CD4-positive, CD25-positive, alpha-beta regulatory T cell (primary cell): ENCODE data around the gene PSME4. TPM values are rescaled to one million over a fixed set of nuclear protein-coding genes. Genes with fewer than 3 reads are reported as not detected.
A peak's percentile ranks its signal among the peaks of the same experiment; 100 is the strongest.

Experiments used
- ATAC-seq, 2 donors: fragments of 150-1000 bp; cut with Tn5 transposase; one replicate each; pipeline ENCODE4 v1.10.0; 2021; ENCODE audit warnings: low read depth in 2 of 2, moderate number of reproducible peaks in 2 of 2, moderate library complexity in 1 of 2
- DNase-seq, 3 donors: peaks; one replicate each; pipeline versions ENCODE4 v3.0.0 to v3.0.0-alpha.2; 2012 to 2022; ENCODE audit warnings: mixed read lengths in 1 of 3
- H3K27ac ChIP-seq: one replicate; pipeline ENCODE4 v1.7.0; 2013; ENCODE audit warnings: mild to moderate bottlenecking, low read length; ENCODE audit not compliant: insufficient read depth, poor library complexity, severe bottlenecking
- H3K27me3 ChIP-seq: one replicate; pipeline ENCODE4 v1.7.0; 2013; ENCODE audit warnings: low read length; ENCODE audit not compliant: control insufficient read depth, insufficient read depth
- H3K36me3 ChIP-seq: one replicate; pipeline ENCODE4 v1.7.0; 2013; ENCODE audit warnings: mild to moderate bottlenecking, low read length, moderate library complexity; ENCODE audit not compliant: control insufficient read depth, insufficient read depth
- H3K4me1 ChIP-seq: 2 replicates; pipeline ENCODE4 v1.7.0; 2013; ENCODE audit warnings: mild to moderate bottlenecking, low read length; ENCODE audit not compliant: insufficient read depth, control insufficient read depth, poor library complexity, severe bottlenecking
- H3K4me3 ChIP-seq: one replicate; pipeline ENCODE4 v1.7.0; 2013; ENCODE audit warnings: low read depth, mild to moderate bottlenecking, low read length, moderate library complexity
- H3K9me3 ChIP-seq, 2 experiments: 1 replicate in 1 of 2; 2 replicates in 1 of 2; pipeline ENCODE4 v1.7.0; 2013; ENCODE audit warnings: low read length in 2 of 2, mild to moderate bottlenecking in 1 of 2, moderate library complexity in 1 of 2; ENCODE audit not compliant: control insufficient read depth in 2 of 2
- H3K27ac Mint-ChIP-seq, 3 donors: one replicate each; pipeline ENCODE4 v1.8.0; 2020 to 2022; ENCODE audit warnings: mild to moderate bottlenecking in 3 of 3, mixed read lengths in 3 of 3, moderate library complexity in 2 of 3
- H3K27me3 Mint-ChIP-seq: one replicate; pipeline ENCODE4 v1.8.0; 2022; ENCODE audit warnings: mild to moderate bottlenecking, mixed read lengths
- H3K36me3 Mint-ChIP-seq: one replicate; pipeline ENCODE4 v1.8.0; 2020; ENCODE audit warnings: mixed read lengths
- H3K4me1 Mint-ChIP-seq, 4 donors: one replicate each; pipeline ENCODE4 v1.8.0; 2020 to 2022; ENCODE audit warnings: mixed read lengths in 4 of 4, mild to moderate bottlenecking in 1 of 4
- H3K4me3 Mint-ChIP-seq, 4 donors: one replicate each; pipeline ENCODE4 v1.8.0; 2020 to 2022; ENCODE audit warnings: mild to moderate bottlenecking in 4 of 4, mixed read lengths in 4 of 4, moderate library complexity in 3 of 4
- H3K9me3 Mint-ChIP-seq, 7 donors: one replicate each; pipeline ENCODE4 v1.8.0; 2020 to 2022; ENCODE audit warnings: mixed read lengths in 7 of 7, mild to moderate bottlenecking in 3 of 7, moderate library complexity in 2 of 7
- polyA plus RNA-seq, 4 donors: library from polyadenylated mRNA; unstranded; fragments of 300-500 nt; fragmentation: Illumina TruSeq; gene quantifications; one replicate each; pipeline ENCODE4 v1.2.3, GENCODE V29; 2021
- total RNA-seq: library from RNA; stranded (reverse); gene quantifications from one replicate; pipeline ENCODE4 v1.2.3, GENCODE V29; 2022

PSME4 gene
- total and polyA plus RNA-seq, 5 donors from 2014 or later, result 5.8 to 114 (median 6.6) TPM

GRCh38 chr2:53877112-53877511, 93.7 kb downstream of the PSME4 start:
- Histone ChIP-seq H3K27ac (no peak overlapping the region), H3K36me3 (peaks cover 75% of the 10 kb centered on the region), H3K9me3 (no peaks in the 10 kb centered on the region), H3K4me3 (no peak overlapping the region), H3K27me3 (no peaks in the 10 kb centered on the region), H3K4me1 (no peaks in the 10 kb centered on the region)
- Mint-ChIP-seq H3K4me3 (no peak overlapping the region), H3K9me3 (no peaks in the 10 kb centered on the region), H3K27ac (no peak overlapping the region), H3K36me3 (peaks cover 35% of the 10 kb centered on the region), H3K4me1 (peaks cover 0 to 8% (median 3%) of the 10 kb centered on the region in 4 donors), H3K27me3 (no peaks in the 10 kb centered on the region)
- DNase-seq (no peak), ATAC-seq (no peak)

GRCh38 chr2:53874401-53874950, 96.3 kb downstream of the PSME4 start:
- no peak overlapping the region for H3K27ac Mint-ChIP-seq

GRCh38 chr2:53867773-53868172, 103.0 kb downstream of the PSME4 start:
- Histone ChIP-seq H3K4me3 (no peak overlapping the region), H3K9me3 (no peaks in the 10 kb centered on the region), H3K27ac (no peak overlapping the region), H3K4me1 (no peaks in the 10 kb centered on the region), H3K36me3 (peaks cover 61% of the 10 kb centered on the region), H3K27me3 (no peaks in the 10 kb centered on the region)
- H3K4me1 Mint-ChIP-seq, result peaks cover 0 to 3% (median 1%) of the 10 kb centered on the region in 4 donors
- H3K9me3 Mint-ChIP-seq, result no peaks in the 10 kb centered on the region
- peaks cover 28% of the 10 kb centered on the region for H3K36me3 Mint-ChIP-seq
- H3K4me3 Mint-ChIP-seq, result no peak overlapping the region
- no peak for ATAC-seq
- peak overlapping the region in 1 of 3 donors; percentile 72 for H3K27ac Mint-ChIP-seq
- no peaks in the 10 kb centered on the region for H3K27me3 Mint-ChIP-seq
- no peak for DNase-seq

More at GRCh38 chr2:53874401-53874950, 96.3 kb downstream of the PSME4 start:
- no peaks in the 10 kb centered on the region for H3K9me3 ChIP-seq
- no peaks in the 10 kb centered on the region for H3K4me1 ChIP-seq
- H3K36me3 Mint-ChIP-seq, result peaks cover 21% of the 10 kb centered on the region
- H3K4me1 Mint-ChIP-seq, result peaks cover 0 to 8% (median 1%) of the 10 kb centered on the region in 4 donors
- peaks cover 68% of the 10 kb centered on the region for H3K36me3 ChIP-seq
- H3K9me3 Mint-ChIP-seq, result no peaks in the 10 kb centered on the region
- H3K27me3 ChIP-seq, result no peaks in the 10 kb centered on the region
- ATAC-seq (no peak), DNase-seq (no peak)
- H3K4me3 ChIP-seq, result no peak overlapping the region
- H3K27me3 Mint-ChIP-seq, result no peaks in the 10 kb centered on the region
- H3K27ac ChIP-seq, result no peak overlapping the region
- H3K4me3 Mint-ChIP-seq, result no peak overlapping the region

GRCh38 chr2:53867169-53867568, 103.6 kb downstream of the PSME4 start:
- no peak overlapping the region for H3K4me3 Mint-ChIP-seq
- peaks cover 59% of the 10 kb centered on the region for H3K36me3 ChIP-seq
- no peak for ATAC-seq

GRCh38 chr2:53865962-53866361, 104.8 kb downstream of the PSME4 start:
- no peak overlapping the region for H3K4me3 ChIP-seq
- no peaks in the 10 kb centered on the region for H3K27me3 Mint-ChIP-seq
- H3K4me1 ChIP-seq, result no peaks in the 10 kb centered on the region
- no peaks in the 10 kb centered on the region for H3K9me3 Mint-ChIP-seq
- peaks cover 33% of the 10 kb centered on the region for H3K36me3 Mint-ChIP-seq
- H3K27me3 ChIP-seq, result no peaks in the 10 kb centered on the region
- H3K27ac ChIP-seq, result no peak overlapping the region
- H3K27ac Mint-ChIP-seq, result no peak overlapping the region
- peaks cover 57% of the 10 kb centered on the region for H3K36me3 ChIP-seq
- no peaks in the 10 kb centered on the region for H3K9me3 ChIP-seq
- peaks cover 0 to 8% (median 5%) of the 10 kb centered on the region in 4 donors for H3K4me1 Mint-ChIP-seq
- ATAC-seq (no peak), DNase-seq (no peak)
- H3K4me3 Mint-ChIP-seq, result no peak overlapping the region

More at GRCh38 chr2:53867169-53867568, 103.6 kb downstream of the PSME4 start:
- no peaks in the 10 kb centered on the region for H3K27me3 ChIP-seq
- no peaks in the 10 kb centered on the region for H3K9me3 ChIP-seq
- Mint-ChIP-seq H3K9me3 (no peaks in the 10 kb centered on the region), H3K27ac (no peak overlapping the region), H3K36me3 (peaks cover 28% of the 10 kb centered on the region), H3K27me3 (no peaks in the 10 kb centered on the region), H3K4me1 (peaks cover 0 to 6% (median 5%) of the 10 kb centered on the region in 4 donors)
- no peak overlapping the region for H3K4me3 ChIP-seq
- no peak for DNase-seq
- no peaks in the 10 kb centered on the region for H3K4me1 ChIP-seq
- H3K27ac ChIP-seq, result no peak overlapping the region

GRCh38 chr2:53865264-53865663, 105.5 kb downstream of the PSME4 start:
- DNase-seq (no peak), ATAC-seq (no peak)
- Mint-ChIP-seq H3K27ac (peak overlapping the region in 1 of 3 donors; percentile 21), H3K9me3 (no peaks in the 10 kb centered on the region), H3K4me3 (no peak overlapping the region), H3K4me1 (peaks cover 0 to 8% (median 5%) of the 10 kb centered on the region in 4 donors), H3K27me3 (no peaks in the 10 kb centered on the region), H3K36me3 (peaks cover 38% of the 10 kb centered on the region)
- Histone ChIP-seq H3K27ac (no peak overlapping the region), H3K9me3 (no peaks in the 10 kb centered on the region), H3K4me3 (no peak overlapping the region), H3K4me1 (no peaks in the 10 kb centered on the region), H3K27me3 (no peaks in the 10 kb centered on the region), H3K36me3 (peaks cover 53% of the 10 kb centered on the region)

GRCh38 chr2:53863538-53864227, 107.1 kb downstream of the PSME4 start:
- Mint-ChIP-seq H3K9me3 (no peaks in the 10 kb centered on the region), H3K27ac (peak overlapping the region in 1 of 3 donors; percentile 22), H3K4me3 (no peak overlapping the region), H3K27me3 (no peaks in the 10 kb centered on the region), H3K4me1 (peaks cover 0 to 8% (median 6%) of the 10 kb centered on the region in 4 donors), H3K36me3 (peaks cover 43% of the 10 kb centered on the region)
- Histone ChIP-seq H3K4me3 (no peak overlapping the region), H3K4me1 (no peaks in the 10 kb centered on the region), H3K27me3 (no peaks in the 10 kb centered on the region), H3K27ac (no peak overlapping the region), H3K9me3 (no peaks in the 10 kb centered on the region), H3K36me3 (peaks cover 42% of the 10 kb centered on the region)
- ATAC-seq (no peak), DNase-seq (no peak)

- ATAC-seq, result no peak
- Mint-ChIP-seq H3K4me3 (no peak overlapping the region), H3K9me3 (no peaks in the 10 kb centered on the region), H3K4me1 (peaks cover 0 to 13% (median 8%) of the 10 kb centered on the region in 4 donors), H3K36me3 (peaks cover 42% of the 10 kb centered on the region), H3K27me3 (no peaks in the 10 kb centered on the region), H3K27ac (peak overlapping the region; percentile 1 to 60 (median 27))
- DNase-seq, result no peak
- no peaks in the 10 kb centered on the region for H3K4me1 ChIP-seq
- no peaks in the 10 kb centered on the region for H3K9me3 ChIP-seq
- no peak overlapping the region for H3K4me3 ChIP-seq
- no peak overlapping the region for H3K27ac ChIP-seq
- H3K27me3 ChIP-seq, result no peaks in the 10 kb centered on the region
- H3K36me3 ChIP-seq, result peaks cover 31% of the 10 kb centered on the region
Observed at GRCh38 chr2:53861824-53862223, 109.0 kb downstream of the PSME4 start.
